ENCODE data around the gene WNK3. TPM values are rescaled to one million over a fixed set of nuclear protein-coding genes. Genes with fewer than 3 reads are reported as not detected.

Gene WNK3
- total and polyA plus RNA-seq, 2 of the 13 experiments (the other 11 are each of a cell fraction or from before 2014, with no cell fraction given): 0.12 to 0.62 TPM

- no peak overlapping the region for H3K27ac ChIP-seq (ENCODE audit: extremely low read length, insufficient read depth, low read length)
- peaks cover 12% of the 10 kb centered on the region for H4K20me1 ChIP-seq (ENCODE audit: insufficient read depth, low read length)
- POLR2A ChIA-PET: interaction anchor here (0.8 to 2.2 kb wide), 2 partner anchors 136 to 137 kb away, joined by 4 to 23 read pairs; partner anchors contain the start of gene PHF8
- peak overlapping the region; percentile 80; the same call in 1 of the 2 replicates for H3K9ac ChIP-seq (ENCODE audit: insufficient read depth, low read depth, low read length)
- no peaks in the 10 kb centered on the region for H3K9me3 ChIP-seq (ENCODE audit: low read length)
- CTCF ChIA-PET (ENCODE audit: low intra/inter-chr PET ratio, low total read pairs): no interaction called here
- in situ Hi-C loops (cut with HindIII; ENCODE audit: extremely low pct_ligation_motif_present, low pct_unique_long_range_greater_than_20kb) (loop anchor here (5.0 kb wide), 1 partner anchor 134 kb away; no protein-coding TSS in a partner anchor), intact Hi-C loops (cut with micrococcal nuclease; ENCODE audit: unreplicated experiment) (loop anchor here (10.0 kb wide), 1 partner anchor 137 kb away; the partner anchor contains the start of gene PHF8)
- peaks cover 56% of the 10 kb centered on the region for H3K79me2 ChIP-seq (ENCODE audit: insufficient read depth, low read length)
- DNase-seq (ENCODE audit: low spot score): no peak
- WGBS (ENCODE audit: low lambda C conversion rate): 33% methylated on average over 4 of the region's 4 CpGs
- no peak for ATAC-seq
- BruUV-seq (replicated peaks): no TSS peak
- peak; percentile 42 for FAIRE-seq
- H2AFZ ChIP-seq (ENCODE audit: low read length): no peak overlapping the region
- H3K4me1 ChIP-seq (ENCODE audit: insufficient read depth, low read length): peaks cover 47% of the 10 kb centered on the region
- H3K4me2 ChIP-seq (ENCODE audit: low read depth, low read length): peak overlapping the region; percentile 90
- peak overlapping the region; percentile 64 to 77 (median 75) for H3K4me3 ChIP-seq (replicated peaks in 1 of 3; ENCODE audit: insufficient read depth in 1 of 3, low read depth in 2 of 3, low read length in 3 of 3)
- H3K36me3 ChIP-seq (replicated peaks in 1 of 2; ENCODE audit: control insufficient read depth in 1 of 2, insufficient read depth in 2 of 2, low read length in 2 of 2): no peaks in the 10 kb centered on the region
- H3K27me3 ChIP-seq (ENCODE audit: control insufficient read depth in 1 of 2, insufficient read depth in 2 of 2, low read length in 2 of 2): no peaks in the 10 kb centered on the region
- no peak for TF ChIP-seq HES4 (CRISPR knock-in tag; IDR thresholded peaks at IDR 0.05; ENCODE audit: borderline replicate concordance)
- no peak for TF ChIP-seq PRPF4 (IDR thresholded peaks at IDR 0.05; ENCODE audit: low read depth, low read length, poor library complexity, severe bottlenecking)
- TF ChIP-seq FOXC1 (CRISPR knock-in tag; IDR thresholded peaks at IDR 0.05; ENCODE audit: borderline replicate concordance): no peak
- TF ChIP-seq NFE2L2 (IDR thresholded peaks at IDR 0.05; ENCODE audit: low read length): no peak
- TF ChIP-seq GABPA (IDR thresholded peaks at IDR 0.05; ENCODE audit: low read depth, low read length): no peak
- TF ChIP-seq GABPA (CRISPR knock-in tag; IDR thresholded peaks at IDR 0.05; ENCODE audit: low read depth): no peak
- TF ChIP-seq BRCA1 (CRISPR knock-in tag; IDR thresholded peaks at IDR 0.05): no peak
- TF ChIP-seq ZNF407 (CRISPR knock-in tag; IDR thresholded peaks at IDR 0.05; ENCODE audit: not compliant biosample characterization): no peak
- no peak for TF ChIP-seq ZBTB49 (CRISPR knock-in tag; IDR thresholded peaks at IDR 0.05; ENCODE audit: borderline replicate concordance)
- no peak for TF ChIP-seq ONECUT2 (CRISPR knock-in tag; IDR thresholded peaks at IDR 0.05)
- no peak for TF ChIP-seq CSRNP2 (CRISPR knock-in tag; conservative IDR thresholded peaks at IDR 0.05; ENCODE audit: low read depth)
Measured at GRCh38 chrX:54181202-54181953, 176.5 kb downstream of the WNK3 start.
